Activated effector memory CD4-positive, alpha-beta T cell treated with anti-CD3 and anti-CD28 coated beads, Interleukin-2, amount 50 U/mL, for 16 hours (primary cell): ENCODE results near the gene PRELP.
"Not testable (repeated sequence)": the region's sequence is repeated elsewhere in the genome, so short reads cannot be mapped to it uniquely, and the experiment has no call there.

ENCODE experiments used
- DNase-seq: peaks from one replicate; pipeline ENCODE4 v3.0.0-alpha.2; 2020

The PRELP gene

DNA sequence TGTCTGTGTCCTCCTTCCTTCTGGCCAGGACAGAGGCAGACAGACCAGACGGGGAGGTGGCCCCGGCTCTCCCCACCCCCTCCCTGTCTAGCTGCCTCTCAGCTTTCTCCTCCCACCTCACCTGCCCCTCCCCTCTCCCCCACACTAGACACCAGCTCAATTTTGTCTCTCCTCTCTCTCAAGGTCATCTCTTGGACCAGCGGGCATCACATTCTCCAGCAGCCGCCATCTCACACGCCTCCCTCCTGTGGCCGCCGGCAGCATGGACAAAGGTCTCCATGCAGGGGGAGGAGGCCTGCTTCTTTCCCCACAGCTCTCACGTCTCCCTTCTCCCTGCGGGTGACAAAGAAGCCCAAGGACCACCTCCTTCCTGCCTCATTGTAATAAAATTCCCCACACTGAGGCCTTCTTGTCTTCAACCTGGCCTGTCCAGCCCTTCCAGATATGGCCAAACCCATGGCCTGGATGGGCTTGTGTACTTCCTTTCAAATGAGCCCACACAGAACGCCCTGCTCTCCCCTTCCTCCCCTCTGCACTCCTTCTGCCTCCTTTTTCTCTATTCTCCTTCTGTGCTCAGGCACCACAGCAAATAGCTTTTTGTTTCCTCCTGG, 33.0 kb downstream of the PRELP start:
- DNase-seq, result no peak

DNA sequence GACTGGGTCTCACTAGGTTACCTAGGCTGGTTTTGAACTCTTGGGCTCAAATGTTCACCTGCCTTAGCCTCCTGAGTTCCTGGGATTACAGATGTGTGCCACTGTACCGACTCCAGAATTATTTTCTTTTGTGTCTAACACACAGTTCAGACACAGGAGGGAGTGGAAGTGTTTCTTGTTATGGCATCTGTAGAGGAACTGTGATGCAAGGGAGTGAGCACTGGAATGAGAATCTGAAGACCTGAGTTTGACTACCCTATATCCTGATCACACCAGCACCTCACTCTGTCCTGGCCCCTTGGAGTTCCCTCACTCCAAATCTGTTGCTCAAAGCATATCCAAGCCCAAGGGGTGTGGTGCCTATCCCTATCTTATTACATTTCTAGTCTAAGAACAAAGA, 33.5 kb downstream of the PRELP start:
- DNase-seq, result no peak

GRCh38 chr1:203511513-203511912, 35.9 kb downstream of the PRELP start:
- no peak for DNase-seq

GRCh38 chr1:203511930-203512329, 36.3 kb downstream of the PRELP start:
- DNase-seq, result no peak

DNA sequence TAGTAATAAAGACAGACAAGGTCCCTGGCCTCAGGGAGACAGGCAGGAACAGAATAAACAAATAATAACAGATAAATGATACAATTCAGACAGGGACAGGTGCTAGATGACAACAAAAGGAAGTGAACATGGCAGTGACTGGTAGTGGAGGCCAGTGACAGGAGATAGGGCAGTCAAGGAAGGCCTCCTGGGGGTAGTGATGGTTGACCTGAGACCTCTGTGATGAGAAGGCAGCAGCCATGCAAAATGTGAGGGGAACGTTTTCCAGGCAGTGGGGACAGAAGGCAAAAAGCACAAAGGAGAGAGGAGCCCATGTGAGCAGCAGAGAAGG, 36.9 kb downstream of the PRELP start:
- no peak for DNase-seq

GRCh38 chr1:203512848-203513584, 37.4 kb downstream of the PRELP start:
- peak; percentile 64 for DNase-seq

- no peak for DNase-seq
These were observed 38.0 kb downstream of the PRELP start for GRCh38 chr1:203513585-203514031.

- DNase-seq, result no peak
These were observed 40.6 kb downstream of the PRELP start for GRCh38 chr1:203516184-203516583.

DNA sequence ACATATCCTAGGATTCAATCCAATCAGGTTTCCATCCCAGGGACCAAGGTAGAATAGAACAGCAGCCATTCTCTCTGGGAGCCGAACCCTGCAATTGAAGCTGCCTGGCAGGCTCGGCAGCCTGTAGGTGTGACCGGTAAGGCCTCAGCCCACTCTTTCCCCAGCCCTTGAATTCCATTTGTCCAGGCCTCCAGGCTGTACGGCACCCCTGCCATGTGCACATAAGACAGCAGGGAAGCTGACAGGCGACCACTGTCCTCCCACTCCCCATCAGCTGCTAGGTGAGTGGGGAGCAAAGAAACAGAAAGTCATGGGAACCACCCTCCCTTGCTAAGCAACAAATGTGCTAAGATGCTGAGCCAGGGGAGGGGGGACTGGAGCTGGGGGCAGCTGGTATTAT, 41.3 kb downstream of the PRELP start:
- no peak for DNase-seq

GRCh38 chr1:203517426-203518110, 42.0 kb downstream of the PRELP start:
- DNase-seq, result no peak

- DNase-seq, result not testable (repeated sequence)
These were observed 42.5 kb downstream of the PRELP start for GRCh38 chr1:203518139-203518538.

- no peak for DNase-seq
These were observed 42.9 kb downstream of the PRELP start for GRCh38 chr1:203518541-203518940.

- DNase-seq, result no peak
These were observed 43.6 kb downstream of the PRELP start for GRCh38 chr1:203519053-203519840.

- no peak for DNase-seq
These were observed 44.3 kb downstream of the PRELP start for GRCh38 chr1:203519896-203520295.

GRCh38 chr1:203520315-203520714, 44.7 kb downstream of the PRELP start:
- DNase-seq, result no peak

DNA sequence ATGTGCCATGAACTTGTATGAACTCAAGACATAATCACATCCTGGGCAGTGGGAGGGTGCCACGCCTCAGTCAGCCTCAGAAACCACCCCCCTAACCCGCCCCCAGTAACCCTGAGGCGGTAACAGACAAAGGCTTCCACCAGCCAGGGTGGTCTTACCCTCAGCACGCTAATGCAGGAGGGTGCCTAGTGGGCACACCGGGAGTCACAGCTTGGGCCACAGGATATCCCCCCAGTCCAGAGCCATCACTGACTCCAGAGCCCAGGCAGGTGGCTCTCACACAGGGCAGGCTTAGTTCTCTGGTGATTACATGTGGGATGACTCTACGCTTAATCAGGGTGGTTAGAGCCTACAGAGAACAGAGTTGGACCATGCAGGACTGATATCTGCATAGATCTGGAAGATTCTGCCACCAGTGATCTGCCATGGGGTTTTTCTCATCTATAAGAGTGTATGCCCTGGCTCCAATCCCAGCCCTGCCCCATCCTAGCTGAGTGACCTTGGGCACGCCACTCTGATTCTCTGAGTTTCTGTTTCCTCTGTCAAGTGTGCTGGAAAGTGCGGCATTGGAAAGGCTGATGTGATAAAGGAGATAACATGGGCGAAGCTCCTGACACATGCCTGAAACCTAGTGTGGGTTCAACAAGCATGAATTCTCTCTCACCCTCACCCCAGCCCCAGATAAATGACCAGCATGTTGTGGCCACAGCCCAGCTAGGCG, 45.6 kb downstream of the PRELP start:
- DNase-seq, result no peak

DNA sequence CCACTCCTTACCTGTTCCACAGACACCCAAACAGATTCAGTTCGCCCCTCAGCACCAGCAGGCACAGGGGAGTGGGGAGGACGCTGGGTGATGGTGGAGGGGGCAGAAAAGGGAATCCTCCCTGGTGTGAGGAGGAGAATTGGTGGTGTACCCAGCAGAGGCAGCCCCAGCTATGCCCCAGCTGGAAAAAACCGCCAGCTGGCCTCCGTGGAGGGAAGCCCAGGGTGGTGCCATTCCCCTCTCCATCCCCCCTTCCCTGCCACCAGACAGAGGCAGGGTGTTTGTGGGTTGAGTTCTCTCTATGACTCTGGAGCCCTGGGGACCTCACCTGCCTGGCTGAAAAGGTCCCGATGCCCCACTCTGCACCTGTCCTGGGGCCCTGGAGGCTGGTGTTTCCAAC, 46.2 kb downstream of the PRELP start:
- no peak for DNase-seq

DNA sequence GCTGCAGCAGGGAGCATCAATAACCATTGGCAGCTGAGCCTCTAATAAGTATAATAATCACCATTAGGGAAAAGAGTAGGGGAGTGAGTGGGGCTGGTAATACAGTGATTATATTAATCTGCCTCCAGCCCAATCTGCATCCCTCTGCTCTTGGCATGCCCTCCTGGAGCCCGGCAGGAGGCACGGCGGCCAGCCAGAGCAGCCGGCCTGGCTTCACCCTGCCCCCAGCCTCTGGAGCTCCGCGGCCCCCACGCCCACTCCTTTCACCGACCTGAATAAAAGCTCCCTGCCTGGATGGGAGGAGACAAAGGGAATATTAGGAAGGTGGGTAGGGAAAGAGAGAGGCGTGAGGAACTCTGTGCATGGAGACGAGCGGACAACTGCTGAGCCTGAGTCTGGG, 46.6 kb downstream of the PRELP start:
- DNase-seq, result no peak

- no peak for DNase-seq
These were observed 48.1 kb downstream of the PRELP start for GRCh38 chr1:203523667-203524066.

DNA sequence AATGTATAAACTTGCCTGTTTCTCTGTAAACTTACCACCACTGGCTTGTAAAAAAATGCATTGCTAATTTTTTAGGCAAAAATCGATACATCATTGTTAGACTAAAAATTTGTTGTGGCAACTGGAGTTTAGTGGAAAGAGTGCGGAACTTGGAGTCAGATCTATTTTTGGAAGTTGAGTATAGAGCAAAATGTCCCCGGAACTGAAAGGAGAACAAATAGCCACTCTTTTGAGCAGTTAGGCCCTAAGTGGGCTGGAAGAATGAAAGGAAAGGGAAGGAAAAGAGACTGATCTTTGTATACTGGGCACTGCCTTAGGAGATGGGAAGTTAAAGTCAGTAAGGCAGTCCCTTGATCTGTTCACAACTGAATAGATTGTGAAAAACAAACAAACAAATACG, 48.5 kb downstream of the PRELP start:
- DNase-seq, result no peak

DNA sequence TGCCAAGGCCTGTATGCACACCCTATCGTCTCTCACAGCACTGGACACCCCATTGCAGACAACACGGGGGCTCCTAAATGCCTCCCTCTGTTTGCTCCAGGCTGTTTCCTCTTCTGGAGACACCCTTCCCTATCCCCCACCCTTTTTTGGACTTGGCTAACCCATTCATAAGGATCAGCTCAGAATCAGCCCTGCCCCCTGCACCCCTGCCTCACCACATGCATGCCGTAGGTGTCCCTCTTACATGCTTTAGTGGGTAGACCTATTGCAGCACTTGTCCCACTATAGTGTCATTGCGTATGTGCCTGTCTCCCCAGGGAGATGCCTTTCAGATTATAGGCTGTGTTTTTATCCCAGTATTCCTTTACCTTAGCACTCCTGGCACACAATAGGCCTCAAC, 49.2 kb downstream of the PRELP start:
- DNase-seq, result no peak

- no peak for DNase-seq
These were observed 50.1 kb downstream of the PRELP start for GRCh38 chr1:203525685-203526084.

GRCh38 chr1:203526130-203526529, 50.5 kb downstream of the PRELP start:
- DNase-seq, result no peak
